ENCODE measurements around the gene ADGRE2. TPM values are rescaled to one million over a fixed set of nuclear protein-coding genes. Genes with fewer than 3 reads are reported as not detected.
"Not testable (repeated sequence)": the region's sequence is repeated elsewhere in the genome, so short reads cannot be mapped to it uniquely, and the experiment has no call there.

ADGRE2 gene
- polyA plus RNA-seq (2013, experiment 1 of 4), result not detected
- 0.14 TPM for polyA plus RNA-seq (2013, experiment 2 of 4)
- not detected for polyA plus RNA-seq (2013, experiment 3 of 4)
- polyA plus RNA-seq (2013, experiment 4 of 4), result not detected

- not testable (repeated sequence) for H3K4me3 ChIP-seq (ENCODE audit: insufficient read depth, low read depth, low read length); H3K36me3 ChIP-seq (ENCODE audit: control insufficient read depth, insufficient read depth, low read length); H3K4me1 ChIP-seq (ENCODE audit: control insufficient read depth, insufficient read depth, low read length); H3K27ac ChIP-seq (ENCODE audit: insufficient read depth, low read depth, low read length, poor library complexity, severe bottlenecking); H3K9me3 ChIP-seq (ENCODE audit: control insufficient read depth, low read length); H3K27me3 ChIP-seq (ENCODE audit: control insufficient read depth, insufficient read depth, low read length, poor library complexity, severe bottlenecking)
- WGBS, 2 experiments, result 75% methylated on average over 10 to 12 of the region's 12 CpGs
Measured at GRCh38 chr19:14778110-14778845, at the start of gene ADGRE2. Gene ADGRE2 (minus strand): TSS chr19:14778560. CDS start chr19:14776756, 1,804 bp downstream.

GRCh38 chr19:14826006-14826405 lies 47.6 kb upstream of the ADGRE2 start:
- WGBS, 2 experiments, result 97 to 100% methylated on average over 1 to 2 of the region's 2 CpGs
- Histone ChIP-seq H3K27me3 (ENCODE audit: control insufficient read depth, insufficient read depth, low read length, poor library complexity, severe bottlenecking) (no peaks in the 10 kb centered on the region), H3K9me3 (ENCODE audit: control insufficient read depth, low read length) (peaks cover 12% of the 10 kb centered on the region)

GRCh38 chr19:14821937-14822336 lies 43.6 kb upstream of the ADGRE2 start:
- no peaks in the 10 kb centered on the region for H3K36me3 ChIP-seq (ENCODE audit: control insufficient read depth, insufficient read depth, low read length)
- no peaks in the 10 kb centered on the region for H3K27me3 ChIP-seq (ENCODE audit: control insufficient read depth, insufficient read depth, low read length, poor library complexity, severe bottlenecking)
- no peak overlapping the region for H3K27ac ChIP-seq (ENCODE audit: insufficient read depth, low read depth, low read length, poor library complexity, severe bottlenecking)
- 56 to 64% methylated on average over 4 to 6 of the region's 6 CpGs for WGBS, 2 experiments
- H3K9me3 ChIP-seq (ENCODE audit: control insufficient read depth, low read length), result peaks cover 12% of the 10 kb centered on the region
- H3K4me1 ChIP-seq (ENCODE audit: control insufficient read depth, insufficient read depth, low read length), result no peaks in the 10 kb centered on the region
- H3K4me3 ChIP-seq (ENCODE audit: insufficient read depth, low read depth, low read length), result no peak overlapping the region

More at GRCh38 chr19:14826006-14826405, 47.6 kb upstream of the ADGRE2 start:
- Histone ChIP-seq H3K36me3 (ENCODE audit: control insufficient read depth, insufficient read depth, low read length) (no peaks in the 10 kb centered on the region), H3K4me3 (ENCODE audit: insufficient read depth, low read depth, low read length) (no peak overlapping the region), H3K4me1 (ENCODE audit: control insufficient read depth, insufficient read depth, low read length) (no peaks in the 10 kb centered on the region), H3K27ac (ENCODE audit: insufficient read depth, low read depth, low read length, poor library complexity, severe bottlenecking) (no peak overlapping the region)

GRCh38 chr19:14818588-14818987 lies 40.2 kb upstream of the ADGRE2 start:
- H3K27ac ChIP-seq (ENCODE audit: insufficient read depth, low read depth, low read length, poor library complexity, severe bottlenecking), result no peak overlapping the region
- H3K36me3 ChIP-seq (ENCODE audit: control insufficient read depth, insufficient read depth, low read length), result no peaks in the 10 kb centered on the region
- no peak overlapping the region for H3K4me3 ChIP-seq (ENCODE audit: insufficient read depth, low read depth, low read length)
- H3K27me3 ChIP-seq (ENCODE audit: control insufficient read depth, insufficient read depth, low read length, poor library complexity, severe bottlenecking), result no peaks in the 10 kb centered on the region
- peaks cover 8% of the 10 kb centered on the region for H3K9me3 ChIP-seq (ENCODE audit: control insufficient read depth, low read length)
- WGBS, 2 experiments, result 72 to 75% methylated on average over 8 of the region's 8 CpGs
- no peaks in the 10 kb centered on the region for H3K4me1 ChIP-seq (ENCODE audit: control insufficient read depth, insufficient read depth, low read length)

- Histone ChIP-seq H3K4me3 (ENCODE audit: insufficient read depth, low read depth, low read length) (no peak overlapping the region), H3K4me1 (ENCODE audit: control insufficient read depth, insufficient read depth, low read length) (no peaks in the 10 kb centered on the region), H3K27me3 (ENCODE audit: control insufficient read depth, insufficient read depth, low read length, poor library complexity, severe bottlenecking) (no peaks in the 10 kb centered on the region), H3K9me3 (ENCODE audit: control insufficient read depth, low read length) (peaks cover 6% of the 10 kb centered on the region), H3K27ac (ENCODE audit: insufficient read depth, low read depth, low read length, poor library complexity, severe bottlenecking) (no peak overlapping the region), H3K36me3 (ENCODE audit: control insufficient read depth, insufficient read depth, low read length) (no peaks in the 10 kb centered on the region)
- 28 to 42% methylated on average over 3 of the region's 3 CpGs for WGBS, 2 experiments
Measured at GRCh38 chr19:14817052-14817451, 38.7 kb upstream of the ADGRE2 start.

- WGBS, 2 experiments, result 67 to 100% methylated on average over 2 of the region's 2 CpGs
- Histone ChIP-seq H3K36me3 (ENCODE audit: control insufficient read depth, insufficient read depth, low read length) (no peaks in the 10 kb centered on the region), H3K27ac (ENCODE audit: insufficient read depth, low read depth, low read length, poor library complexity, severe bottlenecking) (no peak overlapping the region), H3K27me3 (ENCODE audit: control insufficient read depth, insufficient read depth, low read length, poor library complexity, severe bottlenecking) (no peaks in the 10 kb centered on the region), H3K9me3 (ENCODE audit: control insufficient read depth, low read length) (peaks cover 13% of the 10 kb centered on the region), H3K4me1 (ENCODE audit: control insufficient read depth, insufficient read depth, low read length) (no peaks in the 10 kb centered on the region), H3K4me3 (ENCODE audit: insufficient read depth, low read depth, low read length) (no peak overlapping the region)
Measured at GRCh38 chr19:14814982-14815652, 36.8 kb upstream of the ADGRE2 start.

GRCh38 chr19:14809272-14810057 lies 31.1 kb upstream of the ADGRE2 start:
- Histone ChIP-seq H3K9me3 (ENCODE audit: control insufficient read depth, low read length) (peaks cover 7% of the 10 kb centered on the region), H3K36me3 (ENCODE audit: control insufficient read depth, insufficient read depth, low read length) (no peaks in the 10 kb centered on the region), H3K4me1 (ENCODE audit: control insufficient read depth, insufficient read depth, low read length) (no peaks in the 10 kb centered on the region), H3K4me3 (ENCODE audit: insufficient read depth, low read depth, low read length) (no peak overlapping the region), H3K27me3 (ENCODE audit: control insufficient read depth, insufficient read depth, low read length, poor library complexity, severe bottlenecking) (no peaks in the 10 kb centered on the region), H3K27ac (ENCODE audit: insufficient read depth, low read depth, low read length, poor library complexity, severe bottlenecking) (no peak overlapping the region)
- WGBS, 2 experiments, result 77 to 82% methylated on average over 9 of the region's 9 CpGs

- Histone ChIP-seq H3K27me3 (ENCODE audit: control insufficient read depth, insufficient read depth, low read length, poor library complexity, severe bottlenecking) (no peaks in the 10 kb centered on the region), H3K9me3 (ENCODE audit: control insufficient read depth, low read length) (peaks cover 2% of the 10 kb centered on the region), H3K27ac (ENCODE audit: insufficient read depth, low read depth, low read length, poor library complexity, severe bottlenecking) (no peak overlapping the region), H3K4me3 (ENCODE audit: insufficient read depth, low read depth, low read length) (no peak overlapping the region), H3K36me3 (ENCODE audit: control insufficient read depth, insufficient read depth, low read length) (no peaks in the 10 kb centered on the region), H3K4me1 (ENCODE audit: control insufficient read depth, insufficient read depth, low read length) (no peaks in the 10 kb centered on the region)
- 86 to 88% methylated on average over 3 of the region's 3 CpGs for WGBS, 2 experiments
Measured at GRCh38 chr19:14804765-14805164, 26.4 kb upstream of the ADGRE2 start.

GRCh38 chr19:14798760-14799159 lies 20.4 kb upstream of the ADGRE2 start:
- peaks cover 7% of the 10 kb centered on the region for H3K9me3 ChIP-seq (ENCODE audit: control insufficient read depth, low read length)
- H3K36me3 ChIP-seq (ENCODE audit: control insufficient read depth, insufficient read depth, low read length), result no peaks in the 10 kb centered on the region
- no peaks in the 10 kb centered on the region for H3K4me1 ChIP-seq (ENCODE audit: control insufficient read depth, insufficient read depth, low read length)
- 77 to 85% methylated on average over 3 to 4 of the region's 5 CpGs for WGBS, 2 experiments
- no peak overlapping the region for H3K4me3 ChIP-seq (ENCODE audit: insufficient read depth, low read depth, low read length)
- no peak overlapping the region for H3K27ac ChIP-seq (ENCODE audit: insufficient read depth, low read depth, low read length, poor library complexity, severe bottlenecking)
- H3K27me3 ChIP-seq (ENCODE audit: control insufficient read depth, insufficient read depth, low read length, poor library complexity, severe bottlenecking), result no peaks in the 10 kb centered on the region

- Histone ChIP-seq H3K4me1 (ENCODE audit: control insufficient read depth, insufficient read depth, low read length) (no peaks in the 10 kb centered on the region), H3K27me3 (ENCODE audit: control insufficient read depth, insufficient read depth, low read length, poor library complexity, severe bottlenecking) (no peaks in the 10 kb centered on the region), H3K9me3 (ENCODE audit: control insufficient read depth, low read length) (peaks cover 7% of the 10 kb centered on the region), H3K27ac (ENCODE audit: insufficient read depth, low read depth, low read length, poor library complexity, severe bottlenecking) (no peak overlapping the region), H3K4me3 (ENCODE audit: insufficient read depth, low read depth, low read length) (no peak overlapping the region), H3K36me3 (ENCODE audit: control insufficient read depth, insufficient read depth, low read length) (no peaks in the 10 kb centered on the region)
- WGBS, 2 experiments, result 82 to 83% methylated on average over 11 of the region's 11 CpGs
Measured at GRCh38 chr19:14796021-14796420, 17.7 kb upstream of the ADGRE2 start.

Measured in ectodermal cell (in vitro differentiated cells).